ENCODE data around the gene GREB1L.
A peak's percentile ranks its signal among the peaks of the same experiment; 100 is the strongest.
"Not testable (repeated sequence)": the region's sequence is repeated elsewhere in the genome, so short reads cannot be mapped to it uniquely, and the experiment has no call there.

Gene GREB1L

GRCh38 chr18:21261352-21261751 lies 19.3 kb downstream of the GREB1L start:
- DNase-seq (ENCODE audit: low read depth, low spot score), result no peak

GRCh38 chr18:21262244-21262643 lies 20.2 kb downstream of the GREB1L start:
- no peak for DNase-seq (ENCODE audit: low read depth, low spot score)
- no peak overlapping the region for H3K4me3 ChIP-seq (ENCODE audit: low read length)

More at GRCh38 chr18:21261352-21261751, 19.3 kb downstream of the GREB1L start:
- H3K4me3 ChIP-seq (ENCODE audit: low read length), result no peak overlapping the region

GRCh38 chr18:21262979-21263378 lies 20.9 kb downstream of the GREB1L start:
- no peak overlapping the region for H3K4me3 ChIP-seq (ENCODE audit: low read length)
- no peak for DNase-seq (ENCODE audit: low read depth, low spot score)

GRCh38 chr18:21264651-21265050 lies 22.6 kb downstream of the GREB1L start:
- H3K4me3 ChIP-seq (ENCODE audit: low read length), result no peak overlapping the region
- no peak for DNase-seq (ENCODE audit: low read depth, low spot score)

GRCh38 chr18:21265971-21266673 lies 24.1 kb downstream of the GREB1L start:
- no peak overlapping the region for H3K4me3 ChIP-seq (ENCODE audit: low read length)
- DNase-seq (ENCODE audit: low read depth, low spot score), result no peak

GRCh38 chr18:21267400-21267799 lies 25.4 kb downstream of the GREB1L start:
- H3K4me3 ChIP-seq (ENCODE audit: low read length), result no peak overlapping the region
- no peak for DNase-seq (ENCODE audit: low read depth, low spot score)

- no peak for DNase-seq (ENCODE audit: low read depth, low spot score)
- H3K4me3 ChIP-seq (ENCODE audit: low read length), result no peak overlapping the region
Observed at GRCh38 chr18:21269349-21269748, 27.3 kb downstream of the GREB1L start.

- DNase-seq (ENCODE audit: low read depth, low spot score), result no peak
- no peak overlapping the region for H3K4me3 ChIP-seq (ENCODE audit: low read length)
Observed at GRCh38 chr18:21270453-21270852, 28.4 kb downstream of the GREB1L start.

GRCh38 chr18:21272016-21272579 lies 30.1 kb downstream of the GREB1L start:
- H3K4me3 ChIP-seq (ENCODE audit: low read length), result no peak overlapping the region
- DNase-seq (ENCODE audit: low read depth, low spot score), result peak; percentile 65

- H3K4me3 ChIP-seq (ENCODE audit: low read length), result no peak overlapping the region
- no peak for DNase-seq (ENCODE audit: low read depth, low spot score)
Observed at GRCh38 chr18:21273568-21273967, 31.5 kb downstream of the GREB1L start.

GRCh38 chr18:21275645-21276044 lies 33.6 kb downstream of the GREB1L start:
- H3K4me3 ChIP-seq (ENCODE audit: low read length), result no peak overlapping the region
- DNase-seq (ENCODE audit: low read depth, low spot score), result no peak

GRCh38 chr18:21277578-21277977 lies 35.5 kb downstream of the GREB1L start:
- H3K4me3 ChIP-seq (ENCODE audit: low read length), result no peak overlapping the region
- no peak for DNase-seq (ENCODE audit: low read depth, low spot score)

GRCh38 chr18:21278218-21278617 lies 36.2 kb downstream of the GREB1L start:
- DNase-seq (ENCODE audit: low read depth, low spot score); H3K4me3 ChIP-seq (ENCODE audit: low read length): not testable (repeated sequence)

- no peak for DNase-seq (ENCODE audit: low read depth, low spot score)
- no peak overlapping the region for H3K4me3 ChIP-seq (ENCODE audit: low read length)
Observed at GRCh38 chr18:21281603-21282002, 39.6 kb downstream of the GREB1L start.

GRCh38 chr18:21284540-21284939 lies 42.5 kb downstream of the GREB1L start:
- no peak overlapping the region for H3K4me3 ChIP-seq (ENCODE audit: low read length)
- DNase-seq (ENCODE audit: low read depth, low spot score), result no peak

GRCh38 chr18:21289827-21290226 lies 47.8 kb downstream of the GREB1L start:
- no peak for DNase-seq (ENCODE audit: low read depth, low spot score)
- H3K4me3 ChIP-seq (ENCODE audit: low read length), result no peak overlapping the region

GRCh38 chr18:21291106-21291505 lies 49.1 kb downstream of the GREB1L start:
- DNase-seq (ENCODE audit: low read depth, low spot score), result no peak

GRCh38 chr18:21293479-21293878 lies 51.4 kb downstream of the GREB1L start:
- no peak overlapping the region for H3K4me3 ChIP-seq (ENCODE audit: low read length)
- DNase-seq (ENCODE audit: low read depth, low spot score), result no peak

More at GRCh38 chr18:21291106-21291505, 49.1 kb downstream of the GREB1L start:
- no peak overlapping the region for H3K4me3 ChIP-seq (ENCODE audit: low read length)

GRCh38 chr18:21295101-21295500 lies 53.1 kb downstream of the GREB1L start:
- no peak for DNase-seq (ENCODE audit: low read depth, low spot score)
- H3K4me3 ChIP-seq (ENCODE audit: low read length), result no peak overlapping the region

GRCh38 chr18:21296045-21296444 lies 54.0 kb downstream of the GREB1L start:
- no peak for DNase-seq (ENCODE audit: low read depth, low spot score)
- H3K4me3 ChIP-seq (ENCODE audit: low read length), result no peak overlapping the region

GRCh38 chr18:21298351-21298750 lies 56.3 kb downstream of the GREB1L start:
- no peak for DNase-seq (ENCODE audit: low read depth, low spot score)
- H3K4me3 ChIP-seq (ENCODE audit: low read length), result no peak overlapping the region
